ENCODE results near the gene C5orf34.

GRCh38 chr5:43547532-43547931, 32.6 kb upstream of the C5orf34 start:
- TF ChIP-seq POLR2A (IDR thresholded peaks at IDR 0.05), result no peak
- no peak for TF ChIP-seq CTCF (IDR thresholded peaks at IDR 0.05)
- TF ChIP-seq EP300 (IDR thresholded peaks at IDR 0.05), result no peak

All from ovary (tissue), 3 donors.